Erythroblast (primary cell): Measurements from ENCODE around the gene TEX264.

ENCODE experiments used
- GATA1 ChIP-seq: IDR thresholded peaks from 2 replicates; pipeline ENCODE4 v1.6.1; 2011; ENCODE audit warnings: low read depth, mild to moderate bottlenecking, control low read depth, low read length, moderate library complexity
- POLR2A ChIP-seq: IDR thresholded peaks from 2 replicates; pipeline ENCODE4 v1.6.1; 2011; ENCODE audit warnings: mild to moderate bottlenecking, low read length

- TF ChIP-seq POLR2A (no peak), GATA1 (no peak)
These were observed 38.6 kb downstream of the TEX264 start for GRCh38 chr3:51709675-51710074.
